Keratinocyte (primary cell): ENCODE results near the gene GUSB. TPM values are rescaled to one million over a fixed set of nuclear protein-coding genes. Genes with fewer than 3 reads are reported as not detected.
"Not testable (repeated sequence)": the region's sequence is repeated elsewhere in the genome, so short reads cannot be mapped to it uniquely, and the experiment has no call there.

ENCODE experiments used
- DNase-seq: peaks from one replicate; pipeline ENCODE4 v3.0.0-alpha.2; 2011; ENCODE audit warnings: low read depth, missing footprints, low spot score
- FAIRE-seq: peaks from 2 replicates; lab custom pipeline; 2011; peaks lifted over from hg19 to GRCh38; lab: Jason Lieb, UNC
- H2AFZ ChIP-seq: 2 replicates; pipeline ENCODE4 v1.6.0; 2012; ENCODE audit warnings: low read length, control low read depth, inconsistent platforms; ENCODE audit not compliant: control insufficient read depth
- H3K27ac ChIP-seq: 2 replicates; pipeline ENCODE4 v1.5.1; 2011; ENCODE audit warnings: low read length; ENCODE audit not compliant: control insufficient read depth, insufficient read depth
- H3K27me3 ChIP-seq: 3 replicates; pipeline ENCODE4 v1.6.0; 2011; ENCODE audit warnings: low read length; ENCODE audit not compliant: control insufficient read depth, insufficient read depth; ENCODE audit errors: extremely low read depth
- H3K36me3 ChIP-seq, 2 experiments: 2 replicates in 1 of 2; 3 replicates in 1 of 2; pipeline ENCODE4 v1.5.1; 2011; ENCODE audit warnings: low read length in 2 of 2, mild to moderate bottlenecking in 1 of 2; ENCODE audit not compliant: control insufficient read depth in 2 of 2, insufficient read depth in 2 of 2; ENCODE audit errors: extremely low read depth in 1 of 2
- H3K4me1 ChIP-seq: 3 replicates; pipeline ENCODE4 v1.5.1; 2011; ENCODE audit warnings: low read length; ENCODE audit not compliant: control insufficient read depth, insufficient read depth; ENCODE audit errors: extremely low read depth
- H3K4me2 ChIP-seq: 3 replicates; pipeline ENCODE4 v1.6.0; 2011; ENCODE audit warnings: low read depth, low read length; ENCODE audit not compliant: control insufficient read depth, insufficient read depth; ENCODE audit errors: extremely low read depth
- H3K4me3 ChIP-seq, 3 experiments: fragments of 200-600 bp in 1 of 3; sonication (generic) in 1 of 3; 2 replicates in 2 of 3; 3 replicates in 1 of 3; pipeline ENCODE4 v1.5.1; 2011 to 2016; ENCODE audit warnings: low read length in 3 of 3, mild to moderate bottlenecking in 3 of 3, control low read depth in 2 of 3, inconsistent platforms in 1 of 3, low read depth in 1 of 3, mixed read lengths in 1 of 3, mixed run types in 1 of 3, moderate library complexity in 1 of 3; ENCODE audit not compliant: control insufficient read depth in 2 of 3, insufficient read depth in 2 of 3; ENCODE audit errors: extremely low read depth in 1 of 3
- H3K79me2 ChIP-seq: 2 replicates; pipeline ENCODE4 v1.6.0; 2012; ENCODE audit warnings: low read length; ENCODE audit not compliant: control insufficient read depth, insufficient read depth
- H3K9ac ChIP-seq: 3 replicates; pipeline ENCODE4 v1.6.0; 2011; ENCODE audit warnings: low read length; ENCODE audit not compliant: control insufficient read depth, insufficient read depth; ENCODE audit errors: extremely low read depth
- H3K9me1 ChIP-seq: 3 replicates; pipeline ENCODE4 v1.6.0; 2011; ENCODE audit warnings: low read length; ENCODE audit not compliant: control insufficient read depth, insufficient read depth; ENCODE audit errors: extremely low read depth
- H3K9me3 ChIP-seq: 2 replicates; pipeline ENCODE4 v1.5.1; 2012; ENCODE audit warnings: low read depth, low read length; ENCODE audit not compliant: control insufficient read depth
- H4K20me1 ChIP-seq: 3 replicates; pipeline ENCODE4 v1.6.0; 2011; ENCODE audit warnings: low read length; ENCODE audit not compliant: control insufficient read depth, insufficient read depth; ENCODE audit errors: extremely low read depth
- CTCF ChIP-seq, 3 experiments: IDR thresholded peaks in 1 of 3; conservative IDR thresholded peaks in 1 of 3; optimal IDR thresholded peaks in 1 of 3; 2 replicates in 2 of 3; 3 replicates in 1 of 3; pipeline versions ENCODE3 to v1.5.1; 2011; ENCODE audit warnings: low read length in 3 of 3, mild to moderate bottlenecking in 3 of 3, moderate library complexity in 2 of 3, control low read depth in 1 of 3, inconsistent platforms in 1 of 3; ENCODE audit not compliant: insufficient read depth in 2 of 3; ENCODE audit errors: extremely low read depth in 1 of 3
- EZH2 ChIP-seq: IDR thresholded peaks from one replicate; pipeline ENCODE4 v1.6.1; 2012; ENCODE audit warnings: inconsistent platforms, mild to moderate bottlenecking, low read length, moderate library complexity
- dilution Hi-C: fragments of 300-500 bp; cut with MboI; formaldehyde crosslinking; loops from one replicate; pipeline ENCODE4 v1.7.0; 2020; ENCODE audit warnings: low sequenced_read_pairs; ENCODE audit not compliant: extremely low pct_ligation_motif_present
- polyA plus RNA-seq, 5 experiments: library from polyadenylated mRNA; depleted of rRNA in 3 of 5; stranded (reverse) in 3 of 5; stranded (forward) in 1 of 5; unstranded in 1 of 5; fragments of >200 nt; gene quantifications; 1 replicate in 1 of 5; 2 replicates in 3 of 5; 3 replicates in 1 of 5; pipeline versions ENCODE4 v1.2.1 to v1.2.3, GENCODE V29; 2011 to 2012; ENCODE audit warnings: missing spikeins in 2 of 5, low read depth in 1 of 5, low replicate concordance in 1 of 5

GUSB gene
- polyA plus RNA-seq, 1 donor (not counting 4 experiments of a cell fraction or from before 2014, with no cell fraction given): 13.3 TPM

GRCh38 chr7:65989694-65990080 lies 7.7 kb upstream of the GUSB start:
- Histone ChIP-seq H3K27me3 (no peaks in the 10 kb centered on the region), H3K9me3 (no peaks in the 10 kb centered on the region), H3K79me2 (no peaks in the 10 kb centered on the region), H3K27ac (no peak overlapping the region), H3K9me1 (no peaks in the 10 kb centered on the region), H3K9ac (no peak overlapping the region), H3K4me3 (no peak overlapping the region), H4K20me1 (no peaks in the 10 kb centered on the region), H3K4me1 (no peaks in the 10 kb centered on the region), H2AFZ (no peak overlapping the region), H3K4me2 (no peak overlapping the region), H3K36me3 (no peaks in the 10 kb centered on the region)
- dilution Hi-C loops: no loop called here
- no peak for TF ChIP-seq EZH2
- no peak for TF ChIP-seq CTCF (optimal IDR thresholded peaks at IDR 0.05 in 1 of 3, IDR thresholded peaks at IDR 0.05 in 1 of 3, conservative IDR thresholded peaks at IDR 0.05 in 1 of 3; ENCODE audit: extremely low read depth in 1 of 3, insufficient read depth in 2 of 3, low read length in 3 of 3)
- no peak for DNase-seq
- FAIRE-seq: no peak

- H3K4me3 ChIP-seq, H3K4me2 ChIP-seq, FAIRE-seq, H3K36me3 ChIP-seq, H3K9ac ChIP-seq, H3K27me3 ChIP-seq, H3K9me1 ChIP-seq, H3K79me2 ChIP-seq, H4K20me1 ChIP-seq, DNase-seq, H3K27ac ChIP-seq, H2AFZ ChIP-seq, H3K4me1 ChIP-seq, dilution Hi-C loops, H3K9me3 ChIP-seq: not testable (repeated sequence)
Measured at GRCh38 chr7:65988503-65988902, 6.5 kb upstream of the GUSB start.

DNA sequence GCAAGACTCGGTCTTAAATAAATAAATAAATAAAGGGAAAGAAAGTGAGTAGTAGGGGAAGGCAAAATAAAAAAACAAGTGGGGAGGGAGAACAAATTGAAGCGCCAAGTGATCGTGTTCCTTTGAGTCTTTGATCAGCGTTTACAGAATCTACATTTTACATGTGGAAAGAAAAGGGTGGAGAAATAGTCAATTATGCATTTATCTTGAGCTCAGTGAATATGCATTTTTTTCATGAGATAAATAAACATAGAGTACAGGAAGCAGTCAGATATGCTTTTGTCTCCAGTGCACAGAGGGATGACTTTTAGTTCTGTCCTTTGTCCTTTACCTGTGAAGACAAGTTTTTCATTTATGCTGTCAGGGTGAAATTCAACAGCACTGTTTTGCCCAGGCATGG lies 6.1 kb upstream of the GUSB start:
- H3K4me1 ChIP-seq: peaks cover 3% of the 10 kb centered on the region
- no peak for FAIRE-seq
- no peaks in the 10 kb centered on the region for H3K9me3 ChIP-seq
- H3K27me3 ChIP-seq: no peaks in the 10 kb centered on the region
- no peaks in the 10 kb centered on the region for H3K9me1 ChIP-seq
- no peak overlapping the region for H3K4me2 ChIP-seq
- H4K20me1 ChIP-seq: no peaks in the 10 kb centered on the region
- H3K9ac ChIP-seq: no peak overlapping the region
- H3K27ac ChIP-seq: no peak overlapping the region
- TF ChIP-seq EZH2 (no peak), CTCF (optimal IDR thresholded peaks at IDR 0.05 in 1 of 3, IDR thresholded peaks at IDR 0.05 in 1 of 3, conservative IDR thresholded peaks at IDR 0.05 in 1 of 3; ENCODE audit: extremely low read depth in 1 of 3, insufficient read depth in 2 of 3, low read length in 3 of 3) (no peak)
- dilution Hi-C loops: no loop called here
- no peaks in the 10 kb centered on the region for H3K36me3 ChIP-seq
- DNase-seq: no peak
- no peak overlapping the region for H2AFZ ChIP-seq
- no peak overlapping the region for H3K4me3 ChIP-seq
- H3K79me2 ChIP-seq: no peaks in the 10 kb centered on the region
